IMR-90 (cell line): ENCODE measurements around the gene SEMA3E. TPM values are rescaled to one million over a fixed set of nuclear protein-coding genes. Genes with fewer than 3 reads are reported as not detected.
A peak's percentile ranks its signal among the peaks of the same experiment; 100 is the strongest.

Experiments used
- ATAC-seq: fragments of 200-7000 bp; cut with Tn5 transposase; 2 replicates; pipeline ENCODE4 v1.9.1; 2020; ENCODE audit warnings: low read depth, mild to moderate bottlenecking, moderate library complexity
- Bru-seq: library from RNA; stranded (reverse); fragments of 400-500 nt; gene quantifications from one replicate; lab custom pipeline; 2021; lab: Mats Ljungman, UMichigan
- BruChase-seq, 2 experiments: library from RNA; stranded (reverse); fragments of 400-500 nt; gene quantifications; one replicate each; lab custom pipeline; 2021; lab: Mats Ljungman, UMichigan
- BruUV-seq: library from RNA; stranded (reverse); fragments of 400-500 nt; replicated peaks from 2 replicates; lab custom pipeline; 2021; lab: Mats Ljungman, UMichigan
- CTCF ChIA-PET: fragments of 300-600 bp; formaldehyde crosslinking; extraction: SDS; loops from one replicate; lab custom pipeline; 2021; ENCODE audit warnings: antibody characterized with exemption; lab: Yijun Ruan, JAX
- POLR2A ChIA-PET: fragments of 300-600 bp; sonication (Branson Sonifier 250); formaldehyde crosslinking; loops from one replicate; lab custom pipeline; 2022; ENCODE audit warnings: antibody characterized with exemption; ENCODE audit not compliant: unreplicated experiment; lab: Charles Lee
- DNase-seq: peaks from one replicate; pipeline ENCODE4 v3.0.0; 2013
- H2AFZ ChIP-seq: replicated peaks from 2 replicates; pipeline ENCODE3; 2013; ENCODE audit warnings: low read length, mild to moderate bottlenecking; ENCODE audit not compliant: poor library complexity
- H2AK5ac ChIP-seq: 2 replicates; pipeline ENCODE4 v1.6.1; 2013; ENCODE audit warnings: low read depth, low read length, inconsistent platforms
- H2AK9ac ChIP-seq: replicated peaks from 2 replicates; pipeline ENCODE3; 2013; ENCODE audit warnings: mild to moderate bottlenecking, low read depth, low read length, moderate library complexity; ENCODE audit not compliant: poor library complexity
- H2BK120ac ChIP-seq: 2 replicates; pipeline ENCODE4 v1.6.1; 2013; ENCODE audit warnings: low read depth, low read length, inconsistent platforms
- H2BK15ac ChIP-seq: 3 replicates; pipeline ENCODE4 v1.6.1; 2013; ENCODE audit warnings: low read depth, low read length, inconsistent platforms
- H2BK20ac ChIP-seq: 2 replicates; pipeline ENCODE4 v1.6.1; 2013; ENCODE audit warnings: low read depth, mild to moderate bottlenecking, inconsistent platforms, low read length, moderate library complexity
- H2BK5ac ChIP-seq: 2 replicates; pipeline ENCODE4 v1.6.1; 2013; ENCODE audit warnings: mild to moderate bottlenecking, low read depth, low read length, inconsistent platforms; ENCODE audit not compliant: poor library complexity, severe bottlenecking
- H3K14ac ChIP-seq: replicated peaks from 2 replicates; pipeline ENCODE4 v1.6.1; 2013; ENCODE audit warnings: low read depth, low read length, inconsistent platforms
- H3K18ac ChIP-seq: 2 replicates; pipeline ENCODE4 v1.6.1; 2013; ENCODE audit warnings: low read depth, low read length, control low read depth
- H3K23ac ChIP-seq: 2 replicates; pipeline ENCODE4 v1.6.1; 2013; ENCODE audit warnings: low read depth, low read length, inconsistent platforms
- H3K27ac ChIP-seq: 2 replicates; pipeline ENCODE4 v1.5.1; 2013; ENCODE audit warnings: mild to moderate bottlenecking, control low read depth, low read length; ENCODE audit not compliant: insufficient read depth
- H3K27me3 ChIP-seq: 2 replicates; pipeline ENCODE4 v1.6.1; 2013; ENCODE audit warnings: low read length; ENCODE audit not compliant: control insufficient read depth, insufficient read depth
- H3K36me3 ChIP-seq: 2 replicates; pipeline ENCODE4 v1.6.1; 2013; ENCODE audit warnings: low read length, mixed read lengths; ENCODE audit not compliant: control insufficient read depth, insufficient read depth
- H3K4ac ChIP-seq: 2 replicates; pipeline ENCODE4 v1.6.1; 2013; ENCODE audit warnings: low read depth, low read length, inconsistent platforms
- H3K4me1 ChIP-seq: 2 replicates; pipeline ENCODE4 v1.6.1; 2013; ENCODE audit warnings: low read length, mixed read lengths; ENCODE audit not compliant: control insufficient read depth, insufficient read depth
- H3K4me2 ChIP-seq: 2 replicates; pipeline ENCODE4 v1.6.1; 2013; ENCODE audit warnings: low read depth, mild to moderate bottlenecking, control low read depth, low read length, moderate library complexity
- H3K4me3 ChIP-seq: 2 replicates; pipeline ENCODE4 v1.5.1; 2013; ENCODE audit warnings: low read depth, mild to moderate bottlenecking, control low read depth, low read length, moderate library complexity; ENCODE audit not compliant: insufficient read depth
- H3K56ac ChIP-seq: 2 replicates; pipeline ENCODE4 v1.6.1; 2013; ENCODE audit warnings: low read length, inconsistent platforms; ENCODE audit not compliant: insufficient read depth; ENCODE audit errors: extremely low read depth
- H3K79me1 ChIP-seq, 2 experiments: 2 replicates each; pipeline ENCODE4 v1.6.1; 2013; ENCODE audit warnings: low read length in 2 of 2, inconsistent platforms in 1 of 2, low read depth in 1 of 2
- H3K9ac ChIP-seq: 2 replicates; pipeline ENCODE4 v1.6.1; 2013; ENCODE audit warnings: low read depth, low read length, control low read depth
- H3K9me1 ChIP-seq: 2 replicates; pipeline ENCODE4 v1.6.1; 2013; ENCODE audit warnings: low read length, inconsistent platforms; ENCODE audit not compliant: insufficient read depth
- H3K9me3 ChIP-seq: 2 replicates; pipeline ENCODE4 v1.6.1; 2013; ENCODE audit warnings: low read length; ENCODE audit not compliant: control insufficient read depth, insufficient read depth
- H4K20me1 ChIP-seq: 2 replicates; pipeline ENCODE4 v1.6.1; 2013; ENCODE audit warnings: low read length, inconsistent platforms; ENCODE audit not compliant: insufficient read depth
- H4K5ac ChIP-seq: 2 replicates; pipeline ENCODE4 v1.6.1; 2013; ENCODE audit warnings: mild to moderate bottlenecking, low read depth, low read length, control low read depth
- H4K8ac ChIP-seq, 2 experiments: 2 replicates each; pipeline ENCODE4 v1.6.1; 2013; ENCODE audit warnings: low read depth in 2 of 2, low read length in 2 of 2, control low read depth in 1 of 2, inconsistent platforms in 1 of 2
- H4K91ac ChIP-seq: 2 replicates; pipeline ENCODE4 v1.6.1; 2013; ENCODE audit warnings: low read depth, low read length, inconsistent platforms; ENCODE audit not compliant: insufficient read depth
- BHLHE40 ChIP-seq: fragments of 150-350 bp; IDR thresholded peaks from 2 replicates; pipeline ENCODE4 v1.6.1; 2016; ENCODE audit warnings: mild to moderate bottlenecking, low read depth, low read length
- CEBPB ChIP-seq: IDR thresholded peaks from 2 replicates; pipeline ENCODE4 v1.6.1; 2012; ENCODE audit warnings: low read depth, low read length, improper control_type of control experiment
- CTCF ChIP-seq: conservative IDR thresholded peaks from 2 replicates; pipeline ENCODE4 v1.5.1; 2012; ENCODE audit warnings: mild to moderate bottlenecking, low read depth, low read length, improper control_type of control experiment
- ELK1 ChIP-seq: fragments of 150-350 bp; IDR thresholded peaks from 2 replicates; pipeline ENCODE4 v1.6.1; 2016; ENCODE audit warnings: low read depth, mild to moderate bottlenecking, low read length, moderate library complexity, borderline replicate concordance
- FOS ChIP-seq: fragments of 150-350 bp; IDR thresholded peaks from 2 replicates; pipeline ENCODE4 v1.6.1; 2016; ENCODE audit warnings: low read depth, low read length
- MAFK ChIP-seq: IDR thresholded peaks from 2 replicates; pipeline ENCODE4 v1.6.1; 2012; ENCODE audit warnings: low read depth, low read length, improper control_type of control experiment
- MAZ ChIP-seq: IDR thresholded peaks from 2 replicates; pipeline ENCODE4 v1.6.1; 2012; ENCODE audit warnings: low read depth, mild to moderate bottlenecking, low read length, improper control_type of control experiment, moderate library complexity, borderline replicate concordance
- MXI1 ChIP-seq: IDR thresholded peaks from 2 replicates; pipeline ENCODE4 v1.6.1; 2012; ENCODE audit warnings: low read depth, mild to moderate bottlenecking, low read length, moderate library complexity, borderline replicate concordance
- POLR2A ChIP-seq: IDR thresholded peaks from 2 replicates; pipeline ENCODE4 v1.6.1; 2012; ENCODE audit warnings: mild to moderate bottlenecking, low read depth, low read length
- RAD21 ChIP-seq: IDR thresholded peaks from 2 replicates; pipeline ENCODE4 v1.6.1; 2012; ENCODE audit warnings: low read length, improper control_type of control experiment
- RCOR1 ChIP-seq: IDR thresholded peaks from 2 replicates; pipeline ENCODE4 v1.6.1; 2012; ENCODE audit warnings: mild to moderate bottlenecking, low read length, improper control_type of control experiment; ENCODE audit not compliant: insufficient replicate concordance
- RFX5 ChIP-seq: IDR thresholded peaks from 2 replicates; pipeline ENCODE4 v1.8.0; 2012; ENCODE audit warnings: low read depth, mild to moderate bottlenecking, low read length, moderate library complexity
- SMC3 ChIP-seq: fragments of 150-350 bp; IDR thresholded peaks from 2 replicates; pipeline ENCODE4 v1.6.1; 2016; ENCODE audit warnings: low read depth, mild to moderate bottlenecking, antibody characterized with exemption, low read length, moderate library complexity
- WGBS, 2 experiments: methylation state at CpG; one replicate each; pipeline versions ENCODE4 v1.1.5 to v1.1.7; 2013; ENCODE audit warnings: missing lambda C conversion rate in 2 of 2; ENCODE audit not compliant: insufficient read length in 1 of 2; ENCODE audit errors: extremely low coverage in 2 of 2; 5-methylcytosine and 5-hydroxymethylcytosine counted together
- dilution Hi-C: fragments of 300-500 bp; cut with HindIII; formaldehyde crosslinking; loops from one replicate; pipeline ENCODE4 v1.14.3; 2018; ENCODE audit warnings: low sequenced_read_pairs; ENCODE audit not compliant: unreplicated experiment
- in situ Hi-C: fragments of 300-500 bp; cut with MboI; formaldehyde crosslinking; loops from 3 replicates; pipeline ENCODE4 v1.14.3; 2019; ENCODE audit warnings: low sequenced_read_pairs, inconsistent platforms, mixed read lengths
- intact Hi-C: fragments of 100-400 bp; cut with micrococcal nuclease; formaldehyde crosslinking; loops from 2 replicates; pipeline ENCODE4 v1.10.0; 2022
- long read RNA-seq: library from polyadenylated mRNA; unstranded; transcript quantifications from one replicate; pipeline ENCODE4 v2.0.0, GENCODE V29; 2021; ENCODE audit not compliant: unreplicated experiment
- polyA plus RNA-seq, 3 experiments: library from polyadenylated mRNA; depleted of rRNA; stranded (reverse); fragments of >200 nt; gene quantifications; 2 replicates each; pipeline ENCODE4 v1.2.3, GENCODE V29; 2012; ENCODE audit warnings: low replicate concordance in 1 of 3
- total RNA-seq: library from RNA; depleted of rRNA; stranded (reverse); fragments of >200 nt; gene quantifications from 2 replicates; pipeline ENCODE4 v1.2.3, GENCODE V29; 2012; rRNA removed

The SEMA3E gene
- total RNA-seq: 0.72 and 1.1 TPM in 2 replicates
- polyA plus RNA-seq (2012; rRNA removed): 0.31 and 0.42 TPM in 2 replicates
- polyA plus RNA-seq (2012; cell fraction: cytosol; rRNA removed): 0.04 and 0.21 TPM in 2 replicates
- polyA plus RNA-seq (2012; cell fraction: nucleus; rRNA removed; ENCODE audit: low replicate concordance): 0.06 TPM in 1 of 2 replicates, not detected in the other
- Bru-seq, nascent RNA: percentile 20 among the genes with signal in this experiment
- percentile 16 among the genes with signal in this experiment for BruChase-seq, experiment 1, labeled RNA remaining after a 6-hour chase
- BruChase-seq, experiment 2, labeled RNA remaining after a 2-hour chase: percentile 14 among the genes with signal in this experiment
- long read RNA-seq, partial matches to known transcripts: 0 of 1 reads
- long read RNA-seq, other reads (novel, unspliced or antisense): 0 of 1 reads

GRCh38 chr7:83648464-83649241, at the start of gene SEMA3E:
Gene SEMA3E (minus strand): TSS chr7:83649139.
- intact Hi-C loops (no loop called here), in situ Hi-C loops (no loop called here), dilution Hi-C loops (no loop called here)
- Histone ChIP-seq H2BK15ac (no peak within 1 kb of the TSS), H3K9ac (peak within 1 kb of the TSS; percentile 23; the same call in 1 of the 2 replicates), H3K27me3 (peaks cover 2% of the 10 kb centered on the region; the same call in 1 of the 2 replicates), H3K79me1 (no peaks in the 10 kb centered on the region), H3K4me1 (no peaks in the 10 kb centered on the region), H4K8ac (no peak within 1 kb of the TSS), H2AK5ac (no peak within 1 kb of the TSS), H4K5ac (no peak within 1 kb of the TSS), H4K91ac (no peak within 1 kb of the TSS), H3K4me2 (peak within 1 kb of the TSS; percentile 100), H3K14ac (no peak within 1 kb of the TSS), H2BK5ac (no peak within 1 kb of the TSS), H3K56ac (no peak within 1 kb of the TSS), H3K36me3 (no peaks in the 10 kb centered on the region), H2AFZ (peak within 1 kb of the TSS; percentile 85), H3K4ac (0 out of 2 replicates have a peak within 1 kb of the TSS, but pooled peaks have one; percentile 28), H2BK20ac (no peak within 1 kb of the TSS), H3K27ac (no peak within 1 kb of the TSS), H3K9me3 (no peaks in the 10 kb centered on the region), H3K23ac (no peak within 1 kb of the TSS; the same call in 1 of the 2 replicates), H3K9me1 (no peaks in the 10 kb centered on the region), H2BK120ac (peak within 1 kb of the TSS; percentile 20; the same call in 1 of the 2 replicates), H3K18ac (no peak within 1 kb of the TSS), H3K4me3 (peak within 1 kb of the TSS; percentile 51), H4K20me1 (no peaks in the 10 kb centered on the region), H2AK9ac (no peak within 1 kb of the TSS)
- WGBS, 2 experiments: 0% methylated on average over 5 of the region's 25 CpGs; no CpG with 5 or more reads in 1 of the 2 experiments
- ATAC-seq: peak; percentile 90
- ChIA-PET CTCF (interaction anchor here (0.6 kb wide), 1 partner anchor 1932 kb away, joined by 3 read pairs; no protein-coding TSS in a partner anchor), POLR2A (interaction anchor here (0.6 kb wide), 1 partner anchor 262 kb away, joined by 5 read pairs; no protein-coding TSS in a partner anchor)
- DNase-seq: peak; percentile 35
- BruUV-seq: no TSS peak
- TF ChIP-seq RFX5: no peak
- TF ChIP-seq CTCF: no peak
- no peak for TF ChIP-seq RCOR1
- TF ChIP-seq RAD21: no peak
- TF ChIP-seq POLR2A: no peak
- no peak for TF ChIP-seq FOS
- no peak for TF ChIP-seq CEBPB
- no peak for TF ChIP-seq MAZ
- TF ChIP-seq BHLHE40: no peak
- TF ChIP-seq ELK1: no peak
- TF ChIP-seq MAFK: no peak
- TF ChIP-seq SMC3: no peak
- TF ChIP-seq MXI1: no peak
